ENCODE results near the gene GNPTAB.

GRCh38 chr12:101809208-101809607 lies 21.6 kb downstream of the GNPTAB start:
- TF ChIP-seq, protein P1, sequence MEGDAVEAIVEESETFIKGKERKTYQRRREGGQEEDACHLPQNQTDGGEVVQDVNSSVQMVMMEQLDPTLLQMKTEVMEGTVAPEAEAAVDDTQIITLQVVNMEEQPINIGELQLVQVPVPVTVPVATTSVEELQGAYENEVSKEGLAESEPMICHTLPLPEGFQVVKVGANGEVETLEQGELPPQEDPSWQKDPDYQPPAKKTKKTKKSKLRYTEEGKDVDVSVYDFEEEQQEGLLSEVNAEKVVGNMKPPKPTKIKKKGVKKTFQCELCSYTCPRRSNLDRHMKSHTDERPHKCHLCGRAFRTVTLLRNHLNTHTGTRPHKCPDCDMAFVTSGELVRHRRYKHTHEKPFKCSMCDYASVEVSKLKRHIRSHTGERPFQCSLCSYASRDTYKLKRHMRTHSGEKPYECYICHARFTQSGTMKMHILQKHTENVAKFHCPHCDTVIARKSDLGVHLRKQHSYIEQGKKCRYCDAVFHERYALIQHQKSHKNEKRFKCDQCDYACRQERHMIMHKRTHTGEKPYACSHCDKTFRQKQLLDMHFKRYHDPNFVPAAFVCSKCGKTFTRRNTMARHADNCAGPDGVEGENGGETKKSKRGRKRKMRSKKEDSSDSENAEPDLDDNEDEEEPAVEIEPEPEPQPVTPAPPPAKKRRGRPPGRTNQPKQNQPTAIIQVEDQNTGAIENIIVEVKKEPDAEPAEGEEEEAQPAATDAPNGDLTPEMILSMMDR (IDR thresholded peaks at IDR 0.05; ENCODE audit: borderline replicate concordance, extremely low read depth, low read length, poor library complexity, severe bottlenecking) = no peak
- no peak for TF ChIP-seq EZH2 (IDR thresholded peaks at IDR 0.05; ENCODE audit: borderline replicate concordance, low read depth, low read length, severe bottlenecking)
